Measurements from ENCODE around the gene KAT5.
"Not testable (repeated sequence)": the region's sequence is repeated elsewhere in the genome, so short reads cannot be mapped to it uniquely, and the experiment has no call there.

The KAT5 gene

GRCh38 chr11:65762169-65762568, 50.1 kb downstream of the KAT5 start:
- FAIRE-seq, result not testable (repeated sequence)

GRCh38 chr11:65762816-65763215, 50.8 kb downstream of the KAT5 start:
- FAIRE-seq, result not testable (repeated sequence)

DNA sequence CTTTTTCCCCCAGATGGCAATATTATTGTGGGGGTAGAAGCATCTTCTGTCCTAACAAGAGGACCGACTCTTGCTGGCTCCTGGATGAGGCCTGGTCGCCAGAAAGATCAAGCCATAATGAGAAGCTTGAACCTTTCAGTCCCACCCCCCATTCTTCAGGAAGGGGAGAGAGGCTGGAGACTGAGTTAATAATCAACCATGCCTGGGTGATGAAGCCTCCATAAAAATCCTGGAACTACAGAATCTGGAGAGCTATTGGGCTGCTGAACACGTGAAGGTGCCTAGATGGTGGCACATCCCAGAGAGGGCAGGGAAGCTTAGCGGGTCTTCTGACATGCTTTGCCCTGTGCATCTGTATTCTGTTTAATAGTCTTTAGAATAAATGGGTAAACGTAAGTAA, 52.4 kb downstream of the KAT5 start:
- no peak for FAIRE-seq

DNA sequence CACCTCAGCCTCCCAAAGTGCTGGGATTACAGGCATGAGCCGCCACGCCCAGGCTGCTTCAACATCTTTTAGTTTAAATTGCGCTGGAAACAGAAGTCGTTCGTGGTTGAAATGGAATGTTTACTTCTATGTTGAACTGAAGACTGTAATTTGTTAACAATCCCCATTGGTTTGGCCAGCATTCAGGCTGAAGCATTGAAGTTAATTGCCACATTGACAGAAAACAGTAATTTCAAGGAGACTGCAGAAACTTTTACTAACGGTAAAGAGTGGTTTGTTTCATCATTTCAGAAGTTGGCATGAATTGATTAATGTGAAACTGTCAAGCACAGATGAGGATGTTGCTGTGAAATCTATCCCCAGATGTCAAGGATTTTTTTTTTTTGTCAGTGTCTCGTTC, 54.5 kb downstream of the KAT5 start:
- no peak for FAIRE-seq

GRCh38 chr11:65767406-65767805, 55.4 kb downstream of the KAT5 start:
- FAIRE-seq, result no peak

DNA sequence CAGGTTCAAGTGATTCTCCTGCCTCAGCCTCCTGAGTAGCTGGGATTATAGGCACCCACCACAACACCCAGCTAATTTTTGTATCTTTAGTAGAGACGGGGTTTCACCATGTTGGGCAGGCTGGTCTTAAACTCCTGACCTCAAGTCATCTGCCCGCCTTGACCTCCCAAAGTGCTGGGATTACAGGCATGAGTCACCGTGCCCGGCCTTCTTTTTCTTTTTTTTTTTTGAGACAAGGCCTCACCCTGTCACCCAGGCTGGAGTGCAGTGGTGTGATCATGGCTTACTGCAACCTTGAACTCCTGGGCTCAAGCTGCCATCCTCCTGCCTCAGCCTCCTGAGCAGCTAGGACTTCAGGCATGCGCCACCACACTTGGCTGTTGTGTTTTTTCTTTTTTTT, 55.8 kb downstream of the KAT5 start:
- not testable (repeated sequence) for FAIRE-seq
